GM18867 (cell line): Measurements from ENCODE around the gene GNAQ.

ENCODE experiments used
- ATAC-seq: cut with Tn5 transposase; IDR thresholded peaks from one replicate; pipeline ENCODE4 v1.9.1; 2021; ENCODE audit warnings: mild to moderate bottlenecking, moderate library complexity; ENCODE audit not compliant: unreplicated experiment

The GNAQ gene

DNA sequence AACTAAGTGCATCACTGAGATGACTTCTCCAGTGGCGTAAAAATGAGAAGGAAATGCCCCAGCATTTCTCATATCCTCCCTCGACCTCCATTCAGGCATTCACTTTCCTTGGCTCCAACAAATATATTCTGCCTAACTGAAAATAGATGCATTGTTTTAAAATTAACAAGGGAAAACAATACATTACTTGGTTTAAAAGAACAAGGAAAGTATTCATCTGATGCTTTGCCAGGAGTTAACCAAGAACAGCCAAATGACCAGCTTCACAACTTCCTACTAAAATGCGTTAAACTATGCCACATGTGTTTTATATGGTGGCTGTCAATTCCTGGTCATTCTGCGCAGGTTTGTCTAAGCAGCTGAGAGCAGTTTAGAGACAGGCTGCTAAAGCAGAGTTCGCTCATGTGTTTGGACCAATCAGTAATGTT is 121.4 kb downstream of the GNAQ start:
- no peak for ATAC-seq

- no peak for ATAC-seq
Observed at GRCh38 chr9:77909306-77909705, 122.3 kb downstream of the GNAQ start.

- no peak for ATAC-seq
Observed at GRCh38 chr9:77908293-77908692, 123.3 kb downstream of the GNAQ start.

DNA sequence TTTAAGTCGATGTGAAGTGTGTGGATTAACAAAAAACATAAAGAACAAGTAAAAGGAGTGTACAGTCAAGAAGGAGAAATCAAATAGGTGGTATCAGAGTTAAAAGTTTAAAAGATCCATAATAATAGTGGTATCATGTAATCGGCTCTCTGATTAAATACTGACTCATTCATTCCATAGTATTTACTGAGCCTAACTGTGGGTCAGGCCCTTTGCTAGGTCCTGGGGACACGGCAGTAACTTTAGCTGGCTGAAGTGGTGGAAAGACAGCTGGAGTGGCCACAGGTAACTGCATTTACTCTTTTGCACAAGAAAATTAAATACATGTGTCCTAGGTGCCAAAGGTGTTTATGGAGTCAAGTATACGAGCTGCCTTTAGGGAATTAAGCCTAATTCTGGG is 124.0 kb downstream of the GNAQ start:
- no peak for ATAC-seq

- ATAC-seq, result no peak
Observed at GRCh38 chr9:77906991-77907390, 124.6 kb downstream of the GNAQ start.

DNA sequence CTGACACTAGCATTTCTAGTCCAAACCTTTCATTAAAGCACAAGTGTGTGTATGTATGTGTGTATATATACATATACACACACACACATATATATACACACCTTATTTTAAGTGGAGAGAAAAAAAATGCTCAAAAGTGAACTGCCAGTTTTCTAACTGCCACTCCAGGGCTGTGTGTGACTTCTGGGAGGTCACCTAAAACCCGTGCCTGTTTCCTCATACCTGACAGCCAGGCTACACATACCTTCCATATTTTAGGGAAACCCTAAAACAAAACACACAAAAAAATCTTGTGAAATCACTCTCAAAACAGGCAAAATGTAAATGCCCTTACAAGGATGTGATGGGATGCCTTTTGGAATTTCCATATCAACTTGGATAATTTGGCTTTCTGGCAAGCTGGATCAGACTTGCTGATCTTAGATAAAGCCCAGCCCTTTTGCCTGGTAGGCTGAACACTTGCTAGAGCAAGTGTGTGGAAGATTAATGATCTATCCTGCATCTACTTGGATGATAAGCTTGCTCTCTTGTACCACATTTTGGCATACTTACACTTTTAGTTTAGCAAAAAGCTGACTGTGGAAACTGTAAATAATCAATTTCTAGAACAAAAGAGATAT is 127.8 kb downstream of the GNAQ start:
- ATAC-seq, result no peak

DNA sequence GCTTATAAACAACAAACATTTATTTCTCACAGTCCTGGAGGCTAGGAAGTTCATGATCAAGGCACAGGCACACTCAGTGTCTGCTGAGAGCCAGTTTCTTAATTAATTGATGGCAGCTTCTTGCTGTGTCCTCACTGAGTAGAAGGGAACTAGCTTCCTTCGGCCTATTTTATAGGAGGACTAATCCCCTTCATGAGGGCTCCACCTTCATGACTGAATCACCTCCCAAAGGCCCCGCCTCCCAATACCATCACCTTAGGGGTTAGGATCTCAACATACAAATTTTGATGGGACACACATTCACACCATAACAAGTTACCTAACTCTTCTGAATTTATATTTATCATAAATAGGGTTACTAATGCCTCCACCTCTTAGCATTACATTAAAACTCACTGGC is 129.8 kb downstream of the GNAQ start:
- ATAC-seq, result no peak

DNA sequence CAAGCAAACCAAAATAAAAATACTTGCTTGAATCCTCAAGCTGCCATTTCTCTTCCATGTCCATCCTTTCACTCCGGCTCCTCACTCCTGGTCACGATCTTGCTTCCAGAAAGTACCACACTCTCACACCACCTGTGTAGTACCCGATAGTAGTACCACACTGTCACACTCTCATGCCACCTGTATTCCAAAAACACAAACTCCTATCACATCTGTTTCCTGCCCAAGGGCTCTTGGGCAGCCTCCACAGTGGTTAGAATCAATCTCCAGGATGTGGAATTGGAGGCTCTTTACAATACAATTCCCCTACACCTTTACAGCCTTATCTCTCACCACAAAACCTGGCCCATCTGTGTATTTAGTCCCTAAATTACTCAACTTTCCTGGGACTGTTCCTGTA is 130.6 kb downstream of the GNAQ start:
- no peak for ATAC-seq

DNA sequence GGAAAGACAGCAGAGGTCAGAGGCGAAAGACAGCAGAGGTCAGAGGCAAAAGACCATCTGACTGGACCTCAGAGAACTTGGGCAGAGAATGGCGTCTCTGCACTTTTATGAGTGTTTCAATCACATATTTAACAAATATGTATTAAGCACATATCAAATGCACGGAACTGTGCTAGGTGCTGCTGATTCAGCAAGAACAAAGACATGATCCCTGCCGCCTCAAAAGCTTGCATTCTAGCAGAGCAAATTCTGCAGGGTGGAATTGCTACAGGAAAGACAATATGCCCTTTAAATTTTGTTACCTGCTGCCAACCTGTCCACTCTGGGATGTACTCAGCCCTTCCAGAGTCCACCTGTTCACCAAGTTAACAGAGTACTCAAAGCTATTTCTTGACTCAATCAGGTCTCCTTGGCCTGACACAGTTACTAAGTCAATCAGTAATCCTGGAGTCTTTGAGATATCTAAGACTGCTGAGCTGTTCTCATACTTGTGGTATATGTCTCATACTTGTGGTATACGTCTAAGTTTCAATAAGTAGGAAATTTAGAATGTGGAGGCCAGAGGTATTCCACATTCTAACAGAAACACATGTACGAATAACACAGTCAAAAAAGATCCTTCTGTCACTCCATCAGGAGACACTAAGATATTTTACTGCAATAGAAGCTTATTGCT is 131.8 kb downstream of the GNAQ start:
- no peak for ATAC-seq

DNA sequence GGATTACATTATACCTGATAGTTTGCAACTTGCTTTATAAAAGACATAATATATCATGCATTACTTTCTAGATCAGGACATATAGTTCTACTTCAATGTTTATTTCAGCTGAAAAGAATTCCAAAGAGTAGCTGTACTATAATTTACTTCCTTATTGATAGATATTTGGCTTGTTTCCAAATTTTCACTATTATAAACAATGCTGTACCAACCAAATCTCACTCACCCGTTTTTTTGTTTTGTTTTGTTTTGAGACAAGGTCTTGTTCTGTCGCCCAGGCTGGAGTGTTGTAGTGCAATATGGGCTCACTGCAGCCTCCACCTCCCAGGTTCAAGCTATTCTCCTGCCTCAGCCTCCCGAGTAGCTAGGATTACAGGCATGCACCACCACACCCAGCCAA is 132.7 kb downstream of the GNAQ start:
- no peak for ATAC-seq

DNA sequence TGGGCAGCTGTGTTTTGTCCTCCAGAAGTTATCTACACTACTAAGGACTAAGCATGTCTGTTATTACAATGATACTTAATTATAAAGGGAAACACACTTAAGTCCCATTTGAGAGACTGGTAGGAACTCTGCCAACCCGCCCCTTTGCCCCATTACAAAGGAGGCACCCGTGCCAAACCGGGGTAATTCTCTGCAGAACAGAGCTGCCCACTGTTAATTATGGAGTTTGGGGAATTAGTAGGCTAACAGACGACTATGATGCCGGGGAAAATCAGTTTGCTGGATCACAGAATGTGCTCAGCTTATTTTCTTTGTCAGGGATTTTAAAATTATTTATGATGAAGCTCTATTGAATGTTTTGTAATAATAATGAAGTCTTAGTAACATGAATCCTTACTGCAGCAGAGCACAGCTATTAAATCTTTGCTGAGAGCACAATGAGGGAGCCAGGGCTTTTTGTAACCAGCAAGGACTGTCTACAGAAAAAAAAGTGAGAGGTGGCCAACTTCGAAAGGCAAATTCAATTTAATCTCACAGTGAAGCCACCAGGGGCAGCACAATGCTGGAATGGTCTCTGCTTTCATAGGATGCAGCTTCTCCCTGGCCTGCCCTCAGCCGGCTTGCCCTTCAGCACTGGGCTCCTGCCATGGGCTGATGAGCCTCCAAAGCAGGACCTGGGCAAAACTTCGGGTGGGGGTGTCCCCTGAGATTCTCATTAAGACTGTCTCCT is 134.5 kb downstream of the GNAQ start:
- ATAC-seq, result no peak

- no peak for ATAC-seq
Observed at GRCh38 chr9:77896269-77896937, 135.2 kb downstream of the GNAQ start.

GRCh38 chr9:77893706-77894105 is 137.9 kb downstream of the GNAQ start:
- no peak for ATAC-seq

GRCh38 chr9:77892955-77893514 is 138.6 kb downstream of the GNAQ start:
- no peak for ATAC-seq

GRCh38 chr9:77892171-77892570 is 139.4 kb downstream of the GNAQ start:
- ATAC-seq, result peak; percentile 53

- ATAC-seq, result no peak
Observed at GRCh38 chr9:77891128-77891800, 140.3 kb downstream of the GNAQ start.

DNA sequence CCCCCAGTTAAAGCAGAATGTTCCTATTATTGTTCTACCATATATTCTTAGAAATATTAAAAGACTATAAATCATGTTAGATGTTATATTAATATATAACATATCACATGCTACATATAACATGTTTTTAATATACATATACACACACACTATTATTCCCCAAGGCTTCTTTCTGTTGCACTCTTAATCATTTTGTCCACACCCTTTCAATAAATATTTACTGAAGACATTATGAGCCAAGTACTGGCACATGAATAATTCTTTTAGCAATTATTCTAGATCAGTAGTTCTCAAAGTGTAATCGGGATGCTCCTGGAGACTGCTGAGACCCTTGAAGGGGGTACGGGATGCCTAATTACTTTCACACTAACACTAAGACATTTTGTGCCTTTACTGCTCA is 143.9 kb downstream of the GNAQ start:
- no peak for ATAC-seq

DNA sequence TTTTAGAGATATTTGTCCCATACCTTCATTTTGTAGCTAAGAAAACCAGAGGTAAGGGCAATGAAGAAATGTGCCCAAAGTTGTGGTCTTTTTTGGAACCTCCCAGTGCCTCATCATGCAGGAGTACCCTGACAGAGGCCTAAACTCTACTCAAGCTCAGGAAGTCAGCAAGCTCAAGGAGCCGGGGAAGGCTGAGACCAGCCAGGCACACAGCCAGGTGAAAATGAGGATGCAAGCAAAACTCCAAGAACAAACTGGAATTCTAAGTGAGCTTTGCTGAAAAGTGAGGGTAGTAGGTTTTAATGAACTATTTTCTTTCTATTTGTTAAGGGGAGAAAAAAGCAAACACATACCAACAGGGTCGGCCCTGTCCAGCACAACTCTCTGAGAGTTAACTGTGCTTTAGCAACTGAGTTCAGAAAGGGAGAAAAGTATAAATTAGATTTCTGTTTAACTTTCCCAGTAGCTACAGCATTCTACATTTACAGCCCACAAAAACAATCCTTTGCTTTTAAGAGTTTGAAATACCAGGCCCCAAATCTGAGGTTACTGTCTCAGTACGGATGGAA is 146.4 kb downstream of the GNAQ start:
- no peak for ATAC-seq

- ATAC-seq, result no peak
Observed at GRCh38 chr9:77883846-77884771, 147.5 kb downstream of the GNAQ start.
